Esophagus squamous epithelium (tissue), 4 donors: Measurements from ENCODE around the gene DCTN2.

Experiments used
- POLR2A ChIP-seq, 4 donors: fragments of 450-650 bp; IDR thresholded peaks; one replicate each; pipeline ENCODE4 v1.6.1; 2017; ENCODE audit warnings: antibody characterized with exemption in 4 of 4, mild to moderate bottlenecking in 4 of 4, moderate library complexity in 3 of 4
- TF ChIP-seq, protein P1 (sequence below), 6 experiments: fragments of 450-650 bp in 4 of 6; fragments of 200-600 bp in 2 of 6; sonication (generic) in 2 of 6; IDR thresholded peaks; one replicate each; pipeline ENCODE4 v1.5.1; 2016 to 2019; ENCODE audit warnings: antibody characterized with exemption in 6 of 6, mild to moderate bottlenecking in 4 of 6, moderate library complexity in 4 of 6

GRCh38 chr12:57496822-57497221 is 50.2 kb downstream of the DCTN2 start:
- TF ChIP-seq, protein P1, sequence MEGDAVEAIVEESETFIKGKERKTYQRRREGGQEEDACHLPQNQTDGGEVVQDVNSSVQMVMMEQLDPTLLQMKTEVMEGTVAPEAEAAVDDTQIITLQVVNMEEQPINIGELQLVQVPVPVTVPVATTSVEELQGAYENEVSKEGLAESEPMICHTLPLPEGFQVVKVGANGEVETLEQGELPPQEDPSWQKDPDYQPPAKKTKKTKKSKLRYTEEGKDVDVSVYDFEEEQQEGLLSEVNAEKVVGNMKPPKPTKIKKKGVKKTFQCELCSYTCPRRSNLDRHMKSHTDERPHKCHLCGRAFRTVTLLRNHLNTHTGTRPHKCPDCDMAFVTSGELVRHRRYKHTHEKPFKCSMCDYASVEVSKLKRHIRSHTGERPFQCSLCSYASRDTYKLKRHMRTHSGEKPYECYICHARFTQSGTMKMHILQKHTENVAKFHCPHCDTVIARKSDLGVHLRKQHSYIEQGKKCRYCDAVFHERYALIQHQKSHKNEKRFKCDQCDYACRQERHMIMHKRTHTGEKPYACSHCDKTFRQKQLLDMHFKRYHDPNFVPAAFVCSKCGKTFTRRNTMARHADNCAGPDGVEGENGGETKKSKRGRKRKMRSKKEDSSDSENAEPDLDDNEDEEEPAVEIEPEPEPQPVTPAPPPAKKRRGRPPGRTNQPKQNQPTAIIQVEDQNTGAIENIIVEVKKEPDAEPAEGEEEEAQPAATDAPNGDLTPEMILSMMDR (IDR thresholded peaks at IDR 0.05), result no peak
- TF ChIP-seq POLR2A (IDR thresholded peaks at IDR 0.05), result no peak
